Measurements from ENCODE around the gene DMD. TPM values are rescaled to one million over a fixed set of nuclear protein-coding genes. Genes with fewer than 3 reads are reported as not detected.

Gene DMD
- total and polyA plus RNA-seq, 4 donors = 3.9 to 73.8 (median 11.2) TPM

DNA sequence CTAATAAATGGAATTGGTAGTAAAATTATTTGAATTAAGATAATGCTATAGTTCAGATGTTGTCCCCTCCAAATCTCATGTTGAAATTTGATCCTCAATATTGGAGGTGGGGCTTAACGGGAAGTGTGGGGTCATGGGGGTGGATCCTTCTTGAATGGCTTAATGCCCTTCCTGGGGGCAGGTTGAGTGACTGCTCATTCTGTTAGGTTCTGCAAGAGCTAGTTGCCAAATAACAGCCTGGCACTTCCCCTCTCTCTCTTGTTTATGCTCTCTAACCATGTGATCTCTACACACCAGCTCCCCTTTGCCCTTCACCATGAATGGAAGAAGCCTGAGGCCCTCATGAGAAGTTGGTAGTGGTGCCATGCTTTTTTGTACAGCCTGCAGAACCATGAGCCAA is 1414.7 kb downstream of the DMD start:
- Histone ChIP-seq H3K4me3 (no peak overlapping the region), H3K9me3 (ENCODE audit: control insufficient read depth in 4 of 4, insufficient read depth in 3 of 4, low read length in 3 of 4) (peaks cover 0 to 7% (median 2%) of the 10 kb centered on the region in 4 donors), H3K4me1 (ENCODE audit: control insufficient read depth in 5 of 5, insufficient read depth in 5 of 5, low read length in 5 of 5) (no peaks in the 10 kb centered on the region), H3K36me3 (ENCODE audit: control insufficient read depth in 4 of 4, insufficient read depth in 4 of 4, low read length in 4 of 4) (no peaks in the 10 kb centered on the region), H3K27me3 (ENCODE audit: control insufficient read depth in 3 of 3, insufficient read depth in 3 of 3, low read length in 2 of 3) (peaks cover 0 to 5% (median 2%) of the 10 kb centered on the region in 3 donors), H3K27ac (ENCODE audit: low read depth in 1 of 2, low read length in 1 of 2) (no peak overlapping the region), H3K9ac (ENCODE audit: insufficient read depth in 1 of 2, low read length in 2 of 2) (no peak overlapping the region)
- 76 to 79% methylated on average over 1 of the region's 1 CpG for WGBS, 2 donors
- TF ChIP-seq, protein P1, sequence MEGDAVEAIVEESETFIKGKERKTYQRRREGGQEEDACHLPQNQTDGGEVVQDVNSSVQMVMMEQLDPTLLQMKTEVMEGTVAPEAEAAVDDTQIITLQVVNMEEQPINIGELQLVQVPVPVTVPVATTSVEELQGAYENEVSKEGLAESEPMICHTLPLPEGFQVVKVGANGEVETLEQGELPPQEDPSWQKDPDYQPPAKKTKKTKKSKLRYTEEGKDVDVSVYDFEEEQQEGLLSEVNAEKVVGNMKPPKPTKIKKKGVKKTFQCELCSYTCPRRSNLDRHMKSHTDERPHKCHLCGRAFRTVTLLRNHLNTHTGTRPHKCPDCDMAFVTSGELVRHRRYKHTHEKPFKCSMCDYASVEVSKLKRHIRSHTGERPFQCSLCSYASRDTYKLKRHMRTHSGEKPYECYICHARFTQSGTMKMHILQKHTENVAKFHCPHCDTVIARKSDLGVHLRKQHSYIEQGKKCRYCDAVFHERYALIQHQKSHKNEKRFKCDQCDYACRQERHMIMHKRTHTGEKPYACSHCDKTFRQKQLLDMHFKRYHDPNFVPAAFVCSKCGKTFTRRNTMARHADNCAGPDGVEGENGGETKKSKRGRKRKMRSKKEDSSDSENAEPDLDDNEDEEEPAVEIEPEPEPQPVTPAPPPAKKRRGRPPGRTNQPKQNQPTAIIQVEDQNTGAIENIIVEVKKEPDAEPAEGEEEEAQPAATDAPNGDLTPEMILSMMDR (IDR thresholded peaks at IDR 0.05; ENCODE audit: control extremely low read depth, extremely low read depth) = no peak
- no peak for DNase-seq
- ATAC-seq (ENCODE audit: insufficient read depth, low FRiP score) = no peak

DNA sequence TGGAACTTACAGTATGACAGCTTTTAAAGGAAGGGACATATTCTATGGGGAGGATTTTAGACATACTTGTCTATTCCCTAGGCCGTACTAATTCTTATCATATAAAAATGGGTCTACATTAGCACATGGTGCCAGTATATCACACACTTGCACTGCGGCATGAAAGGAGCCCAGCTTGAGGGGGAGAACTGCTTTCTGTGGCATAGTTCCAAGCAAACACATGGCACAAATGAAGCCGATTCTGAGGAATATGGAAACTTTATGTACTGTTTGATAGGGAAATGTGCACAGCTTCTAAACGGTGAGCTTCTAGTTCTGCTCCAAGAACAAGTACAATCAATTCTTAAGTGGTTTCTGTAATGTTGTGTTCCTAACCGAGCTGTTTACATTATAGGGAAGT is 1463.9 kb downstream of the DMD start:
- TF ChIP-seq, protein P1 (IDR thresholded peaks at IDR 0.05; ENCODE audit: control extremely low read depth, extremely low read depth) = no peak
- no peaks in the 10 kb centered on the region for H3K36me3 ChIP-seq (ENCODE audit: control insufficient read depth in 4 of 4, insufficient read depth in 4 of 4, low read length in 4 of 4)
- 62 to 76% methylated on average over 5 of the region's 5 CpGs for WGBS, 2 donors
- no peak for ATAC-seq (ENCODE audit: insufficient read depth, low FRiP score)
- H3K9ac ChIP-seq (ENCODE audit: insufficient read depth in 1 of 2, low read length in 2 of 2) = no peak overlapping the region
- peak in 2 of 3 donors; percentile 8 to 32 for DNase-seq
- H3K27me3 ChIP-seq (ENCODE audit: control insufficient read depth in 3 of 3, insufficient read depth in 3 of 3, low read length in 2 of 3) = no peaks in the 10 kb centered on the region
- H3K4me3 ChIP-seq = no peak overlapping the region
- no peaks in the 10 kb centered on the region for H3K4me1 ChIP-seq (ENCODE audit: control insufficient read depth in 5 of 5, insufficient read depth in 5 of 5, low read length in 5 of 5)
- H3K27ac ChIP-seq (ENCODE audit: low read depth in 1 of 2, low read length in 1 of 2) = no peak overlapping the region
- peaks cover 0 to 3% (median 0%) of the 10 kb centered on the region in 4 donors for H3K9me3 ChIP-seq (ENCODE audit: control insufficient read depth in 4 of 4, insufficient read depth in 3 of 4, low read length in 3 of 4)

DNA sequence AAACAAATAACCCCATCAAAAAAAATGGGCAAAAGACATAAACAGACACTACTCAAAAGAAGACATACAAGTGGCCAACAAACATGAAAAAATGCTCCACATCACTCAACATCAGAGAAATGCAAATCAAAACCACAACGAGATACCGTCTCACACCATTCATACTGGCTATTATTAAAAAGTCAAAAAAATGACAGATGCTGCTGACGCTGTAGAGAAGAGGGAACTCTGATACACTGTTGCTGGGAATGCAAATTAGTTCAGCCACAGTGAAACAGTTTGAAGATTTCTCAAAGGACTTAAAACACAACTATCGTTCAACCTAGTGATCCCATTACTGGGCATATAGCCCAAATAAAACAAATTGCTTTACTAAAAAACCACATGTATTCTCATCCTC is 1468.3 kb downstream of the DMD start:
- 88 to 93% methylated on average over 4 of the region's 4 CpGs for WGBS, 2 donors
- no peaks in the 10 kb centered on the region for H3K4me1 ChIP-seq (ENCODE audit: control insufficient read depth in 5 of 5, insufficient read depth in 5 of 5, low read length in 5 of 5)
- H3K27ac ChIP-seq (ENCODE audit: low read depth in 1 of 2, low read length in 1 of 2) = no peak overlapping the region
- no peak overlapping the region for H3K9ac ChIP-seq (ENCODE audit: insufficient read depth in 1 of 2, low read length in 2 of 2)
- peaks cover 0 to 3% (median 0%) of the 10 kb centered on the region in 4 donors for H3K9me3 ChIP-seq (ENCODE audit: control insufficient read depth in 4 of 4, insufficient read depth in 3 of 4, low read length in 3 of 4)
- ATAC-seq (ENCODE audit: insufficient read depth, low FRiP score) = no peak
- DNase-seq = no peak
- H3K36me3 ChIP-seq (ENCODE audit: control insufficient read depth in 4 of 4, insufficient read depth in 4 of 4, low read length in 4 of 4) = no peaks in the 10 kb centered on the region
- no peaks in the 10 kb centered on the region for H3K27me3 ChIP-seq (ENCODE audit: control insufficient read depth in 3 of 3, insufficient read depth in 3 of 3, low read length in 2 of 3)
- H3K4me3 ChIP-seq = no peak overlapping the region
- TF ChIP-seq, protein P1 (IDR thresholded peaks at IDR 0.05; ENCODE audit: control extremely low read depth, extremely low read depth) = no peak

DNA sequence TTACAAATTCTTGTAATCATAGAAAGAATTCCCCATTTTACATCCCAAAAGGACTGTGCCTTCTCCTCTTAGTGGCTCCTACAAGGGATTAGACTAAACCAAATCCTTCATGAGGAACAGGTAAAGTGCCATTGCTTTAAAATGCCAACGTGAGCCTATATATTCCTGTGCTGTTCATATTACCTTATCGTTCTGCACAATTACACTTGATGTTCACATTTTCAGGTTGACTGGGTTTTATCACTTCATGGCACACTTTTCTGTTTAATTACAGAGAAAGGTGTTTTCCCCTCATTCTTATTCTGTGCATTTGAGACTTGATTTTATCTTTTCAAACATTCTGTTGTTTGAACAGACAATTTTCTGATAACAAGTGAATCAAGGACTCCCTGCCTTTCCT is 1493.9 kb downstream of the DMD start:
- DNase-seq = no peak
- Histone ChIP-seq H3K4me3 (no peak overlapping the region), H3K36me3 (ENCODE audit: control insufficient read depth in 4 of 4, insufficient read depth in 4 of 4, low read length in 4 of 4) (no peaks in the 10 kb centered on the region), H3K27me3 (ENCODE audit: control insufficient read depth in 3 of 3, insufficient read depth in 3 of 3, low read length in 2 of 3) (no peaks in the 10 kb centered on the region), H3K9ac (ENCODE audit: insufficient read depth in 1 of 2, low read length in 2 of 2) (no peak overlapping the region), H3K4me1 (ENCODE audit: control insufficient read depth in 5 of 5, insufficient read depth in 5 of 5, low read length in 5 of 5) (peaks cover 0 to 2% (median 0%) of the 10 kb centered on the region in 5 donors), H3K27ac (ENCODE audit: low read depth in 1 of 2, low read length in 1 of 2) (no peak overlapping the region), H3K9me3 (ENCODE audit: control insufficient read depth in 4 of 4, insufficient read depth in 3 of 4, low read length in 3 of 4) (no peaks in the 10 kb centered on the region)
- TF ChIP-seq, protein P1 (IDR thresholded peaks at IDR 0.05; ENCODE audit: control extremely low read depth, extremely low read depth) = no peak
- ATAC-seq (ENCODE audit: insufficient read depth, low FRiP score) = no peak
- WGBS, 2 donors = 54 to 67% methylated on average over 2 of the region's 2 CpGs

All from lung (tissue), 12 donors.